ENCODE measurements around the gene PRKG1. TPM values are rescaled to one million over a fixed set of nuclear protein-coding genes. Genes with fewer than 3 reads are reported as not detected.

The PRKG1 gene
- total RNA-seq, 1 donor from 2014 or later: 28.1 TPM

GRCh38 chr10:51472154-51472553 lies 397.9 kb downstream of the PRKG1 start:
- DNase-seq (ENCODE audit: missing footprints): no peak
- intact Hi-C loops (cut with DNase I): no loop called here
- no peak for ATAC-seq

- intact Hi-C loops (cut with DNase I): no loop called here
- DNase-seq (ENCODE audit: missing footprints) (no peak), ATAC-seq (no peak)
These were observed 405.4 kb downstream of the PRKG1 start for GRCh38 chr10:51479711-51480110.

GRCh38 chr10:51485668-51486067 lies 411.4 kb downstream of the PRKG1 start:
- no peak for DNase-seq (ENCODE audit: missing footprints)
- no peak for ATAC-seq
- intact Hi-C loops (cut with DNase I): no loop called here

- DNase-seq (ENCODE audit: missing footprints) (no peak), ATAC-seq (no peak)
- intact Hi-C loops (cut with DNase I): no loop called here
These were observed 413.3 kb downstream of the PRKG1 start for GRCh38 chr10:51487576-51487975.

- ATAC-seq (no peak), DNase-seq (ENCODE audit: missing footprints) (no peak)
- intact Hi-C loops (cut with DNase I): no loop called here
These were observed 414.6 kb downstream of the PRKG1 start for GRCh38 chr10:51488766-51489408.

GRCh38 chr10:51498424-51498823 lies 424.1 kb downstream of the PRKG1 start:
- ATAC-seq: no peak
- intact Hi-C loops (cut with DNase I): no loop called here
- no peak for DNase-seq (ENCODE audit: missing footprints)

- DNase-seq (ENCODE audit: missing footprints) (no peak), ATAC-seq (peak; percentile 39)
- intact Hi-C loops (cut with DNase I): no loop called here
These were observed 427.1 kb downstream of the PRKG1 start for GRCh38 chr10:51501396-51501795.

GRCh38 chr10:51502124-51502523 lies 427.8 kb downstream of the PRKG1 start:
- ATAC-seq (no peak), DNase-seq (ENCODE audit: missing footprints) (no peak)
- intact Hi-C loops (cut with DNase I): no loop called here

- intact Hi-C loops (cut with DNase I): no loop called here
- ATAC-seq (no peak), DNase-seq (ENCODE audit: missing footprints) (no peak)
These were observed 429.1 kb downstream of the PRKG1 start for GRCh38 chr10:51503378-51503777.

- no peak for ATAC-seq
- no peak for DNase-seq (ENCODE audit: missing footprints)
- intact Hi-C loops (cut with DNase I): no loop called here
These were observed 433.2 kb downstream of the PRKG1 start for GRCh38 chr10:51507476-51507875.

- ATAC-seq: no peak
- intact Hi-C loops (cut with DNase I): no loop called here
- no peak for DNase-seq (ENCODE audit: missing footprints)
These were observed 433.9 kb downstream of the PRKG1 start for GRCh38 chr10:51508156-51508555.

- no peak for ATAC-seq
- no peak for DNase-seq (ENCODE audit: missing footprints)
- intact Hi-C loops (cut with DNase I): no loop called here
These were observed 435.9 kb downstream of the PRKG1 start for GRCh38 chr10:51510231-51510630.

GRCh38 chr10:51521605-51522004 lies 447.3 kb downstream of the PRKG1 start:
- DNase-seq (ENCODE audit: missing footprints) (no peak), ATAC-seq (no peak)
- intact Hi-C loops (cut with DNase I): no loop called here

GRCh38 chr10:51522858-51523257 lies 448.6 kb downstream of the PRKG1 start:
- no peak for ATAC-seq
- intact Hi-C loops (cut with DNase I): no loop called here
- no peak for DNase-seq (ENCODE audit: missing footprints)

- ATAC-seq: no peak
- DNase-seq (ENCODE audit: missing footprints): no peak
- intact Hi-C loops (cut with DNase I): no loop called here
These were observed 449.2 kb downstream of the PRKG1 start for GRCh38 chr10:51523440-51523839.

- intact Hi-C loops (cut with DNase I): no loop called here
- DNase-seq (ENCODE audit: missing footprints) (no peak), ATAC-seq (no peak)
These were observed 449.8 kb downstream of the PRKG1 start for GRCh38 chr10:51524041-51524440.

GRCh38 chr10:51527522-51528219 lies 453.4 kb downstream of the PRKG1 start:
- intact Hi-C loops (cut with DNase I): no loop called here
- ATAC-seq (no peak), DNase-seq (ENCODE audit: missing footprints) (no peak)

- no peak for ATAC-seq
- intact Hi-C loops (cut with DNase I): no loop called here
- no peak for DNase-seq (ENCODE audit: missing footprints)
These were observed 454.2 kb downstream of the PRKG1 start for GRCh38 chr10:51528527-51528926.

GRCh38 chr10:51530541-51530940 lies 456.3 kb downstream of the PRKG1 start:
- DNase-seq (ENCODE audit: missing footprints) (peak; percentile 61), ATAC-seq (peak; percentile 56)
- intact Hi-C loops (cut with DNase I): no loop called here

- no peak for DNase-seq (ENCODE audit: missing footprints)
- no peak for ATAC-seq
- intact Hi-C loops (cut with DNase I): no loop called here
These were observed 457.8 kb downstream of the PRKG1 start for GRCh38 chr10:51532044-51532443.

GRCh38 chr10:51542853-51543252 lies 468.6 kb downstream of the PRKG1 start:
- DNase-seq (ENCODE audit: missing footprints) (no peak), ATAC-seq (peak; percentile 50)
- intact Hi-C loops (cut with DNase I): no loop called here
